ENCODE results near the gene LDLRAD1. TPM values are rescaled to one million over a fixed set of nuclear protein-coding genes. Genes with fewer than 3 reads are reported as not detected.
"Not testable (repeated sequence)": the region's sequence is repeated elsewhere in the genome, so short reads cannot be mapped to it uniquely, and the experiment has no call there.

Gene LDLRAD1
- polyA plus RNA-seq, 1 donor from 2014 or later = not detected

- H3K79me2 ChIP-seq (replicated peaks; ENCODE audit: insufficient read depth, low read length) = no peaks in the 10 kb centered on the region
- H3K9ac ChIP-seq (ENCODE audit: low read length) = no peak overlapping the region
- no peaks in the 10 kb centered on the region for H3F3A ChIP-seq (ENCODE audit: insufficient read depth, low read length, poor library complexity, severe bottlenecking)
- no peak overlapping the region for H3K4me3 ChIP-seq (ENCODE audit: low read length)
- TF ChIP-seq EZH2 (IDR thresholded peaks at IDR 0.05; ENCODE audit: borderline replicate concordance, insufficient read depth, low read length, poor library complexity, severe bottlenecking) (no peak), EP300 (conservative IDR thresholded peaks at IDR 0.05; ENCODE audit: poor library complexity, severe bottlenecking) (no peak), RAD21 (conservative IDR thresholded peaks at IDR 0.05) (no peak), REST (IDR thresholded peaks at IDR 0.05; ENCODE audit: borderline replicate concordance) (no peak)
- no peak overlapping the region for H3K27ac ChIP-seq (ENCODE audit: low read length)
- H3K4me2 ChIP-seq (ENCODE audit: low read length) = no peak overlapping the region
- no peaks in the 10 kb centered on the region for H3K9me3 ChIP-seq (ENCODE audit: low read length)
- H2AFZ ChIP-seq (ENCODE audit: low read depth, low read length) = no peak overlapping the region
- H3K27me3 ChIP-seq (ENCODE audit: insufficient read depth, low read depth, low read length) = no peaks in the 10 kb centered on the region
- H3K36me3 ChIP-seq (ENCODE audit: insufficient read depth, low read length) = no peaks in the 10 kb centered on the region
- H4K20me1 ChIP-seq (ENCODE audit: insufficient read depth) = no peaks in the 10 kb centered on the region
- H3K9me2 ChIP-seq (ENCODE audit: insufficient read depth, low read length) = no peaks in the 10 kb centered on the region
Observed at GRCh38 chr1:54024358-54024757, 6.4 kb upstream of the LDLRAD1 start.

GRCh38 chr1:54019562-54020176, 1.7 kb upstream of the LDLRAD1 start:
- not testable (repeated sequence) for H2AFZ ChIP-seq (ENCODE audit: low read depth, low read length)

GRCh38 chr1:54018635-54019034, 649 bp upstream of the LDLRAD1 start:
- no peaks in the 10 kb centered on the region for H3K9me3 ChIP-seq (ENCODE audit: low read length)
- H3K4me2 ChIP-seq (ENCODE audit: low read length) = no peak overlapping the region
- H3K27ac ChIP-seq (ENCODE audit: low read length) = no peak overlapping the region
- no peaks in the 10 kb centered on the region for H3K36me3 ChIP-seq (ENCODE audit: insufficient read depth, low read length)
- H3K27me3 ChIP-seq (ENCODE audit: insufficient read depth, low read depth, low read length) = no peaks in the 10 kb centered on the region
- no peak overlapping the region for H2AFZ ChIP-seq (ENCODE audit: low read depth, low read length)
- no peak overlapping the region for H3K9ac ChIP-seq (ENCODE audit: low read length)
- H3F3A ChIP-seq (ENCODE audit: insufficient read depth, low read length, poor library complexity, severe bottlenecking) = no peaks in the 10 kb centered on the region
- TF ChIP-seq TAF1 (IDR thresholded peaks at IDR 0.05; ENCODE audit: low read depth) (no peak), MXI1 (conservative IDR thresholded peaks at IDR 0.05; ENCODE audit: poor library complexity, severe bottlenecking) (no peak), CTCF (IDR thresholded peaks at IDR 0.05; ENCODE audit: poor library complexity, severe bottlenecking) (no peak), POLR2AphosphoS5 (IDR thresholded peaks at IDR 0.05) (no peak), EZH2 (IDR thresholded peaks at IDR 0.05; ENCODE audit: borderline replicate concordance, insufficient read depth, low read length, poor library complexity, severe bottlenecking) (no peak), EP300 (conservative IDR thresholded peaks at IDR 0.05; ENCODE audit: poor library complexity, severe bottlenecking) (no peak), REST (IDR thresholded peaks at IDR 0.05; ENCODE audit: borderline replicate concordance) (no peak), RAD21 (conservative IDR thresholded peaks at IDR 0.05) (no peak), SMC3 (conservative IDR thresholded peaks at IDR 0.05; ENCODE audit: poor library complexity) (no peak)
- H3K79me2 ChIP-seq (replicated peaks; ENCODE audit: insufficient read depth, low read length) = no peaks in the 10 kb centered on the region
- no peaks in the 10 kb centered on the region for H3K9me2 ChIP-seq (ENCODE audit: insufficient read depth, low read length)
- H4K20me1 ChIP-seq (ENCODE audit: insufficient read depth) = no peaks in the 10 kb centered on the region
- no peak overlapping the region for H3K4me3 ChIP-seq (ENCODE audit: low read length)

More at GRCh38 chr1:54019562-54020176, 1.7 kb upstream of the LDLRAD1 start:
- not testable (repeated sequence) for H3K9me2 ChIP-seq (ENCODE audit: insufficient read depth, low read length); H3K27ac ChIP-seq (ENCODE audit: low read length); H3K79me2 ChIP-seq (replicated peaks; ENCODE audit: insufficient read depth, low read length); H3K27me3 ChIP-seq (ENCODE audit: insufficient read depth, low read depth, low read length); H3F3A ChIP-seq (ENCODE audit: insufficient read depth, low read length, poor library complexity, severe bottlenecking); H3K36me3 ChIP-seq (ENCODE audit: insufficient read depth, low read length); H3K4me2 ChIP-seq (ENCODE audit: low read length); H3K9me3 ChIP-seq (ENCODE audit: low read length); H4K20me1 ChIP-seq (ENCODE audit: insufficient read depth); H3K9ac ChIP-seq (ENCODE audit: low read length); H3K4me3 ChIP-seq (ENCODE audit: low read length)

All from neural cell (in vitro differentiated cells).